Stimulated activated CD8-positive, alpha-beta memory T cell treated with anti-CD3 and anti-CD28 coated beads, Interleukin-2, amount 100 ng/mL, for 1 hour (primary cell): ENCODE measurements around the gene HIP1.
"Not testable (repeated sequence)": the region's sequence is repeated elsewhere in the genome, so short reads cannot be mapped to it uniquely, and the experiment has no call there.

Experiments used
- DNase-seq, 2 donors: peaks; one replicate each; pipeline ENCODE4 v3.0.0-alpha.2; 2020; ENCODE audit warnings: low read depth in 2 of 2

HIP1 gene

DNA sequence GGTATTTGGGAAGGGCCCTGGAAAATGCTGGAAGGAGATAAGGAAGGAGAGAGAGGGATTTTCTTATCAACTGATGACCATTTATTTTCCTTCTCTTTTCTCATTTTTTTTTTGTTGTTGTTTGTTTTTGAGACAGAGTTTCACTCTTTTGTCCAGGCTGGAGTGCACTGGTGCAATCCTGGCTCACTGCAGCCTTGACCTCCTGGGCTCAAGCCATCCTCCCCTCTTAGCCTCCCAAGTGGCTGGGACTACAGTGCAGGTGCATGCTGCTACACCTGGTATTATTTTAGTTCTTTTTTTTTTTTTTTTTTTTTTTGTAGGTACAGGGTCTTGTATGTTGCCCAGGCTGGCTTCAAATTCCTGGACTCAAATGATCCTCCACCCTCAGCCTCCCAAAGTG is 52.2 kb downstream of the HIP1 start:
- DNase-seq, result no peak

DNA sequence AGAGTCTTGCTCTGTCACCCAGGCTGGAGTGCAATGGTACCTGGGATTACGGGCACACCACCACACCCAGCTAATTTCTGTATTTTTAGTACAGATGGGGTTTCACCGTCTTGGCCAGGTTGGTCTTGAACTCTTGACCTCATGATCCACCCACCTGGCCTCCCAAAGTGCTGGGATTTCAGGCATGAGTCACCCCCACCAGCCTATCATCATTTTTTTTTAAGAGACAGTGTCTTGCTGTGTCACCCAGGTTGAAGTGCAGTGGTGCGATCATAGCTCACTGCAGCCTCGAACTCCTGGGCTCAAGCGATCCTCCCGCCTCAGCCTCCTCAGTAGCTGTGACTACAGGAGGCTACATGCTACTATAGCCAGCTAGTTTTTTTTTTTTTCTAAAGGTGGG is 56.7 kb downstream of the HIP1 start:
- DNase-seq, result not testable (repeated sequence)

DNA sequence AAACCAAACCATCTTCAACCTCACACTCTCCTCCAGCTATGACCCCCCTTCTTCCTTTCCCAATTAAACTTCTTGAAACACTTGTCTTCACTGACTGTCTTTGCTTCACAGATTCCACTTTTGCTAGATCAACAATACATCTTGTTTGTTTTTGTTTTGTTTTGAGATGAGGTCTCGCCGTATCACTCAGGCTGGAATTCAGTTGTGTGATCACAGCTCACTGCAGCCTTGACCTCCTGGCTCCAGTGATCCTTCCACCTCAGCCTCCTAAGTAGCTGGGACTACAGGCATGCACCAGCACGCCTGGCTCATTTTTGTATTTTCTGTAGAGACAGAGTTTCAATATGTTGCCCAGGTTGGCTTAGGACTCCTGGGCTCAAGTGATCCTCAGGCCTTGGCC is 59.7 kb downstream of the HIP1 start:
- DNase-seq, result no peak

DNA sequence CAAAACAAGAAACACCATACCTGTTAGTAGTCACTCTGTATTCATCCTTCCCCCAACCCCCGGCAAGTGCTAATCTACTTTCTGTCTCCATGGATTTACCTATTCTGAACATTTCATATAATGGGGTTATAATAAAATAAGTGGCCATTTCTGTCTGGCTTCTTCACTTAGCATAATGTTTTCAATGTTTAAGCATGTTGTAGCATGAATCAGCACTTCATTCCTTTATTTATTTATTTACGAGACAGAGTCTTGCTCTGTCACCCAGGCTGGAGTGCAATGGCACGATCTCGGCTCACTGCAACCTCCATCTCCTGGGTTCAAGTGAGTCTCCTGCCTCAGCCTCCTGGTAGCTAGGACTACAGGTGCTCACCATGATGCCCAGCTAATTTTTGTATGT is 69.2 kb downstream of the HIP1 start:
- DNase-seq, result no peak

DNA sequence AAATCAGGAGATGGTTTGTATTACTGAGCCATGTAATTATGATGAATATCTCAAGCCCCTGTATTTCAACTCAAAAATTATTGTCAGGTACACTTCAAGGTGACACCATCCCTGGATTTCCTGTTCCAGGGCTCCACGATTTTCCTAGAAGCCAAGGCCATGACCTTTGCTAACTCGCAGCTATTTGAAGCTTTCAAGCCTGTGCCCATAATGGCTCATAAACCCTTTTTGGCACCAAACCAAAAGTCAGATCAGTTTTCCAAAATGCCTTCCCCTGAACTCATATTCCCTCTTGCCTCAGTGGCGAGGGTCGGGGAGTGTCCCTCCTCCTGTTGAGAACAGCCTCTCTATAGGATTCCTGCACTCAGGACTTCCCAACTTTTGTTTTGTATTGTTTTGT is 70.8 kb downstream of the HIP1 start:
- no peak for DNase-seq

DNA sequence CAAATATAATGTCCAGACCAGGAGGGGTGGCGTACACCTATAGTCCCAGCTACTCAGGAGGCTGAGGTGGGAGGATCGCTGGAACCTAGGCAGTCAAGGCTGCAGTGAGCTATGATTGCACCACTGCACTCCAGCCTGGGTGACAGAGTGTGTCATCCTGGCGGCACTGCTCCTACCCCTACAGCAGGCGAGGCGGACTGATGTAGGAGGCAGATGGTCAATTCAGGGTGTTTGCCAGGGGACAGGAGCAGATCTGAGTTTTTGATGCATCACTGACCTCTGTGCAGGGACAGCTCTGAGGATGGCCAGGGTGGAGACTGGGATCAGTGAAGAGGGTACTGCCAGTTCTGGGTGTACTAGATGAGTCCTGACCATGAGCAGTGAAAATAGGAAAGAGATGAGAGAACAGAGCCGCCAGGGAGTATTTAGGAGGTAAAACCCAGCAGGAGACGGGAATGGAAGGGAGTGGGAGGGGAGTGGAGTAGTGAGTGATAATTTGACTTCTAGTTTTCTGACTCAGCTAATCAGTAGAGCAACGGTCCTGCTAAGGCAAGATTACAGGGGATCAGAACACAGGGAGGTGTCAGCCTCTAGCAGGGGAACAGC is 75.3 kb downstream of the HIP1 start:
- DNase-seq, result no peak

DNA sequence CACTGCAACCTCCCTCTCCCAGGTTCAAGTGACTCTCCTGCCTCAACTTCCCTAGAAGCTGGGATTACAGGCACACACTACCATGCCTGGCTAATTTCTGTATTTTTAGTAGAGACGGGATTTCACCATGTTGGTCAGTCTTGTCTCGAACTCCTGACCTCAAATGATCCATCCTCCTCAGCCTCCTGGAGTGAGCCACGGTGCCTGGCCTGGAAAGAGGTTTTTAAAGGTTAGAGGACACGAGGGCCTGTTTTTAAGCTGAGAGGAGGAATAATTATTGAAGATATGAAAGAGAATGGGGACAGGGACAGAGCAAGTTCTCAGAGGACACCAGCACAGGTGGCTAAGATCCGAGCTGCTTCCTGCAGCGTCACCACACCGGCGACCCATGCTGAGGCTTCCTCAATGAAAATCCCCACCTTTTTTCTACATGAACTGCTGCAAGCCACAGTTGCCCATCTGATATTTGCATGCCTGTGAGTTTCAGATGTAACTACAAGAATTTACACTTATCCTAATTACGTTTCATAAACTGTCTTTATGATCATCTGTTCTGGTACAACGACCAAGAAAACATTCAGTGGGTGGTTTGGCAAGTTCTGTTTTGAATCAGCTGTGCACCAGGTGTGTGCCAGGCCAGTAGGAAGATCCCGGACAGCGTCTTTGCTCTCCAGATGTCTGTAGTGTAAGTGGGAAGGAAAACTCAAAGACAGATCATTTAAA is 76.0 kb downstream of the HIP1 start:
- DNase-seq, result no peak

DNA sequence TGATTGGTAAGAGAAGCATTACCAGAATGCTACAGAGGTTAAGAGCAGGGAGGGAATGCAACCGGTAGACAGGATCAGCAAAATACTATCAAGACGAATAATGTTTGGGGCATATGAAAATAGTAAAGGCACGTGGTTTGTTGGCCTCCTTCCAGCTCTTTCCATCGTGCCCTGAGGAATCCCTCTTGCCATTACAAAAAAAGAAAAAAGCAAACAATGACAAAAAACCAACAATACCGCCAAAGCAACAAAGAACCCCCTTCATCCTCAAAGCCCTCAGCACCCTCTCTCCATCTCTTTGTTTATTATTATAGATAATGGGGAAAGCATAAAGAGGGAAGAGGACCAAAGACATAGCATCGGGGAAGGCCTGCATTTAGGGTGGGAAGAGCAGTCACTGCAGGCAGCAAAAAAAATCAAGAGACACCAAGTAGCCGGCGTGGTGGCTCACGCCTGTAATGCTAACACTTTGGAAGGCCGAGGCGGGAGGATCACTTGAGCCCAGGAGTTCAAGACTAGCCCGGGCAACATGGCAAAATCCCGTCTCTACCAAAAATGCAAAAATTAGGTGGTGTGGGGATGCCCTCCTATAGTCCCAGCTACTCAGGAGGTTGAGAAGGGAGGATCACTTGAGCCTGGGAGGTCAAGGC is 78.0 kb downstream of the HIP1 start:
- no peak for DNase-seq

DNA sequence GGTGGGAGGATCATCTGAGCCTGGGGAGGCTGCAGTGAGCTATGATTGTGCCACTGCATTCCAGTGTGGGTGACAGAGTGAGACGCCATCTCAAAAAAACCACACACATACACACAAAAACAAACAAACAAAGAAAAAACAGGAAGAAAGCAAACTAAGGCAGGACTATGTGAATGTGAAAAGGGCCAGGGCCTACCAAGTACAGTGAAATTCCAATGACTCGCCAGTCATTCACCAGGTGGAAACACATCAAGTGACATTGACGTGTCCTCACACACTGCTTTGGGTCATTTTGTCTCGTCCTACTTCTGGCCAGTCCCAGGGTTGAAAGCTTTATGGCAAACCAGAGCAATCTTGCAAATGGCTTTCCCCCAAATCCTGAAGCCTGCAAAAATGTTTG is 79.9 kb downstream of the HIP1 start:
- no peak for DNase-seq

DNA sequence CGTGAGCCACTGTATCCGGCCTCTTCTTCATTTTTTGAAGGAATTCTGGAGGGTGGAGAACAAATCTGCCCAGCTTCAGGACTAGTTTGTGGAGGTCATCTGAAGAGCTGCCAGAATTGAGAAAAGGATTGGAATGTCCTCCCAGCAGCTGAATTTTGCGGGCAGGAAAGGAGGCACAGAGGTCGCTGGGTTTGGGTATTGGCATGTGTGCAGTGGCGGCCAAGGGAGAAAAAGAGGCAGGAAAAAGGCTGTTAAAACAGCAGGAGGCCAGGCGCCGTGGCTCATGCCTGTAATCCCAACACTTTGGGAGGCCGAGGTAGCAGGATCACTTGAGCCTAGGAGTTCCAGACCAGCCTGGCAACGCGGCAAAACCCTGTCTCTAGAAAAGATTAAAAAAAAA is 80.4 kb downstream of the HIP1 start:
- no peak for DNase-seq

DNA sequence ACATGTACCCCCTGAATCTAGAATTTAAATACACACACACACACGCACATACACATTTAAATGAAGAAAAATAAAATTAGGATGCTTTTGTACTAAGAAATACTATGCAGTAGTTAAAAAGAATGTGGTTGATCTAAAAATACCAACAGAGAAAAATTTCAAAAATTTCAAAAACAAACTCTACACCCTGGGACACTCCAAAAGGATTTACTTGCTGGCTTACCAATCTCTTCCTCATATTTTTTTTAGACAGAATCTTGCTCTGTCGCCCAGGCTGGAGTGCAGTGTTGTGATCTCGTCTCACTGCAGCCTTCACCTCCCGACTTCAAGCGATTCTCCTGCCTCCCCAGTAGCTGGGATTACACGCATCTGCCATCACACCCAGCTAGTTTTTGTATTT is 80.9 kb downstream of the HIP1 start:
- DNase-seq, result no peak

DNA sequence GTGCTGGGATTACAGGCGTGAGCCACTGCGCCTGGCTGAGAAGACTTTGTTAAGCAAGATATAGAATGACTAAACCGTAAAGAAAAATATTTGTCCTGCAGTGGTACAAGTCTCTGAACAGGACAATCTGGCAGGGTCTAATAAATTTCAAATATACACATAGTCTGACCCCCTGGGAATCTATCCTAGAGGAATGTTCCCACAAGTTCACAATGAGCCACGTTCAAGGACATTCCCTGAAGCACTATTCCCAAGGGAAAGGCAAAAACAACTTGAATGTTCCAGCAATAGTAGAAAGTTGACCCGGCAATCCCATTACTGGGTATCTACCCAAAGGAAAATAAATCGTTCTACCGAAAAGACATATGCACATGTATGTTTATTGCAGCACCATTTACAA is 82.0 kb downstream of the HIP1 start:
- DNase-seq, result no peak

DNA sequence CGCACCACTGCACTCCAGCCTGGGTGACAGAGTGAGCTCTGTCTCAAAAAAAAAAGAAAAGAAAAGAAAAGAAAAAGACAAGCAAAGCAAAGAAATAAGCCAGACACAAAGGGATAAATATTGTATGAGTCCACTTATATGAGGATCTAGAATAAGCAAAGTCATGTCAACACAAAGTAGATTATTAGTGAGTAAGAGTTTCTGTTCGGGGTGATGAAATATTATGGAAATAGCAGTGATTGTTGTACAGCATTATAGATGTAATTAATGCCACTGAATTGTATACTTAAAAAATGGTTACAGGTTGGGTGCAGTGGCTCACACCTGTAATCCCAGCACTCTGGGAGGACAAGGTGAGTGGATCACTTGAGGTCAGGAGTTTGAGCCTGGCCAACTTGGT is 83.2 kb downstream of the HIP1 start:
- no peak for DNase-seq

DNA sequence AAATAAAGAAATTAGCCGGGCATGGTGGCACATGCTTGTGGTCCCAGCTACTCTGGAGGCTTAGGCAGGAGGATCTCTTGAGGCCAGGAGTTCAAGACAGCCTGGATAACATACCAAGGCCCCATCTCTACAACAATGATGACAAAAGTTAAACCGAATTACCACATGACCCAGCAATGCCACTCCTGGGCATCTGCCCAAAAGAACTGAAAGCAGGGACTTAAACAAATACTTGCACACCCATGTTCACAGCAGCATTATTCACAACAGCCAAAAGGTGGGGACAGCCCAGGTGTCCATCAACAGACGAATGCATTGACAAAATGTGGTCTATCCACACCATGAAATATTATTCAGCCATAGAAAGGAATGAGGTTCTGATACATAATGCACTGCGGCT is 83.9 kb downstream of the HIP1 start:
- DNase-seq, result no peak

DNA sequence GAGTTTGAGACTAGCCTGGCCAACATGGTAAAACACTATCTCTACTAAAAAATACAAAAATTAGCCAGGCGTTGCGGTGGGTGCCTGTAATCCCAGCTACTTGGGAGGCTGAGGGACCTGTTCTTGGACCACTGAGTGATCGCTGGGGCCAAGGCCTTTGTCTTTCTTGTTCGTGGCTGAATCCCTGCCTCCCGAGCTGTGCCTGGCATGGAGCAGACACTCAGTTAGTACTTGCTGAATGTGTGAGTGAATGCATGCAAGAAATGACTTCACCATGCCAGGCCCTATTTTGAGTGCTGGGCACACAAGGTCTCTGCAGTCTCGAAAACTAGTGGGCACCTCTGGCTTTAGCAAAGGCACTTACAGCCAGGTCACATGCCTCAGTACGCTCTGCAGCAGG is 85.1 kb downstream of the HIP1 start:
- no peak for DNase-seq

DNA sequence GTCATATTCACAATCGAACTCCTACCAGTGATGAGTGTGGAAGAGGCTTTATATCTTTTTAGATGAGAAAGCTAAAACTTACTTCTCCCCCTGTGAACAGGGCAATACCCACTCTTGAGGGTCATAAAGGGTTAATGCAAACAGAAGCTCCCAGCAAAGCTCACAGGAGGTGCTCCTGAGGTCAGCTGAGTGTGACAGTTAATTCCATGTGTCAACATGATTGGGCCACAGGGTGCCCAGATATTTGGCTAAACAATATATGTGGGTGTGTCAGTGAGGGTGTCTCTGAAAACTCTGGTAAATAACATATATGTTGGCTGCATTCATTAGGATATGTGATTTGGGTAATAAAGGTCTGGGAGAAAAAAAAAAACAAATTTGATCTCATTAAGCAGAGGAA is 86.0 kb downstream of the HIP1 start:
- no peak for DNase-seq

DNA sequence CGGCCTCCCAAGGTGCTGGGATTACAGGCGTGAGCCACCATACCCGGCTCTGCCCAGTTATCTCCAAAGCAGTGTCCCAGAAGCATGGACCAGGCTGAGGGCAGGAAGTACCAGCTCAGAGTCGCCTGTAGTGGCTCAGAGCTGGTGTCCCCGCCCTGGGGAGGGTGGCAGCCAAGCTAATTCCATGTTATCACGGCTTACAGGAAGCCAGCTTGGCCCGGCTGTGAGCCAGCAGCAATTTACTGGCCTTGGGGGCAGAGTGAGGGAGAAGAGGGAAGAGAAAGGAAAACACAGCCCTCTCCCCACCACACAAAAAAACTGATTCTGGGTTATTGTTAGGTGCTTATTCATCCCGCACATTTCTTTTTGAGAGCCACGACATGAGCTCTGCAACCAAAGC is 88.1 kb downstream of the HIP1 start:
- DNase-seq, result no peak

DNA sequence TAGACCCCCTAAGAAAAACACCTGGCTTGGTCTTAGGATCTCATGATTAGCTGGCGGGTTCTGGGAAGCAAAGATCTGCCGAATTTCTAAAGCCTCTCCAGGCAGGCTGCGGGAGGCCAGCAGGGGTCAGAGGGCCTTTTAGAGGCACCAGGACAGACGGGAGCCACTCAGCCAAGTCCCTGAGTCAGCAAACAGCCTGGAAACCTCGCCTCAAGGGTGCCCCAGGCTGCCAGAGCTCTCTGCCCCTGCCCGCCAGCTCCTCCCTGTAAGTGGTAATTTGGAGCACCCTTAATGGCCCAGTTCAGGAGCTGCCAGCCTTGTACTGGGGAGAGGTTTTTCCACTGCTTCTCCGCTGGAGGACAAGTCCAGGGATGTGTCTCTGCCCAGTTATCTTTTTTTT is 88.7 kb downstream of the HIP1 start:
- no peak for DNase-seq

DNA sequence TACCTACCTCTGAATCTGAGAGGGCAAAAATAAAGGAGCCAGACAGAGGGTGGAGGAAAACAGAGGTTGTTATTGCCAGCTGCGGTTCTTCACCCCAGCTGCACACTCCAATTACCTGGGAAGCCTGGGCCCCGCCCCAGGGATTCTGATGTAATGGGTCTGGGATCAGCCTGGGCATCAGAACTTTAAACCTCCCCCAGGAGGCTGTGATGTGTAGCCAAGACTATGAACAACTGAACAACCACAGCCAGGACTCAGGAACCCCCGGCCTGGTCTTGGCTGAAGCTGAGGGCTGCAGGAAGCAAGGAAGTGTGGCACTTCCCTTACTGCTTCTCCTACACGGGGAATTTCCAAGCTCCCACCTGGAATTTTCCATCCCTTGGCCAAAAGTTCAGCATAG is 89.3 kb downstream of the HIP1 start:
- no peak for DNase-seq

DNA sequence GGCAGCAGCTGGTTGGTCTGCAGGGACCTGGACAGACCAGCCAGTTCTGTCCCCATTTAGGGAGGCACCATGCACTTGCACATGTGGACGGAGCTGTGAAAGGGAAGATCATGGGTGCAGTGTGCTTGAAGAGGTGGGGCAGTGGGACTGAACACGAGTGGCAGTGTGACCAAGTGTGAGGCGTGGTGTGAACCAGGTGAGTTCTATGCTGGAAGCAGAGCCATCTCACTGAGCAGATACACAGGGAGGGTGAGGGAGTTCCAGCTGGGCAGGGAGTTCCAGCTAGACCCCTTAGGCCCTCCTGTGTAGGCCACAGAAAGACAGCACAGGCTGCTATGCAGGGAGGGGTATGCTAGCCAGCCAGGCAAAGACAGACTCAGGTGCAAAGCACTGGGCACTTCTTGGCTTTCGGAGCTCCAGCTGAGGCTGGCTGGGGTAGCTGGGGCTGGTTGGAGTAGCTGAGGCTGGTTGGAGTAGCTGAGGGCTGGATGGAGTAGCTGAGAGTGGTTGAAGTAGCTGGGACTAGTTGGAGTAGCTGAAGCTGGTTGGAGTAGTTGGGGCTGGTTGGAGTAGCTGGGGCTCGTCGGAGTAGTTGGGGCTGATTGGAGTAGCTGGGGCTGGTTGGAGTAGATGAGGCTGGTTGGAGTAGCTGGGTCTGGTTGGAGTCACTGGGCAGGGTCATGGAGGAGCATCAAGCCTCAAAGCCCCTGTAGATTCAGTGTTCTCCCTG is 90.9 kb downstream of the HIP1 start:
- DNase-seq, result no peak

DNA sequence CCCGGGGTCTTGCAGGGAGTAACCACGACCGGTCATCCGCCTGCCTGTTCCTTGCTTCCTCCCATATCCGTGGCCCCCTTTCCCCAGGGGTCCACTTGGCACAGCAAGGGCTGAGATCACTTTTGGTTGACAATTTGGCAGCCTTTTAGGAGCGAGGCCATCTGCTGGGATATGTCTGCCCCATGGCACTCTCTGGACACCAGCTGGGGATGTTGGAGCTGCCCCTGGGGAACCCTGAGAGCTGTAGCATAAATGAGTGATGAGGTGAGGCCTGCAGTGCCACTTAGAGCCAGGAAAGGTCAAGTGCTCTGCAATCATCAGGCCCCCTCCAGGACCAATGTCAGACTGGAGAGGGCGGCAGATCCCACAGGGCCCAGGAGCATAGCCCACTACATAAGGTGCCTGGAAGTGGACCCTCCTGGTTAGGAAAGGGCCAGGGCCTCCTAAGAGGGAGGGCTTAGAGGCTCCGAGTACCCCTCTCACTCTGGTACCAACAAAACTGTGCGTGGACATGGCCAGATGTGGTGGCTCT is 92.1 kb downstream of the HIP1 start:
- no peak for DNase-seq

DNA sequence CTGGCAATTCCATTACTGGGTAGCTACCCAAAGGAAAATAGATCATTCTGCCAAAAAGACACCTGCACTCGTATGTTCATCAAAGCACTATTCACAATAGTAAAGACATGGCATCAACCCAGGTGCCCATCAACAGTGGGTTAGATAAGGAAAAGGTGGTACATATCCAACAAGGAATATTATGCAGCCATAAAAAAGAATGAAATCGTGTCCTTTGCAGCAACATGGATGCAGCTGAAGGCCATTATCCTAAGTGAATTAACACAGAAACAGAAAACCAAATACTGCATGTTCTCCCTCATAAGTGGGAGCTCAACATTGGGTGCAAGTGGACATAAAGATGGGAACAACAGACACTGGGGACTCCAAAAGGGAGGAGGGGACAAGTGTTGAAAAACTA is 93.2 kb downstream of the HIP1 start:
- DNase-seq, result no peak

DNA sequence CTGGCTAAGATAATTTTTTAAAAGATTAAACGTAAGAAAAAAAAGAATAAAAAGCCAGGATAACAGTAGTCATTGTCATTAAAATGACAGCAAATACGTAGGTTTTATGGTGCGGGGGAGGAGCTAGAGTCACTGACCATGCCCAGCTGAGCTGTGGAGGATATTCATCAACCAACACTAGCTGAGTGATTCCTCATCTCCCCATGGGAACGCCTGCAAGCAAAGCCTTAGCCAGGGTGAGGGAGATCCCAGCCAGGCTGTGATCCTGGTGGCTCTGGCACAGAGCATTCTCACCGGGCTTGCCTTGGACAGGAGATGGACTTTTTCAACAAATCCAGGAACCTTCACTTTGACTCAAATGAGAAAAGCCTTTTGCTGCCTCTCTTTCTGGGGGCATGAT is 94.2 kb downstream of the HIP1 start:
- no peak for DNase-seq
